MM.1S (cell line): ENCODE measurements around the gene RPS19BP1.

Experiments
- EZH2 ChIP-seq: fragments of 300-600 bp; sonication (generic); optimal IDR thresholded peaks from 2 replicates; pipeline ENCODE3; 2017; ENCODE audit warnings: low read depth, mild to moderate bottlenecking, antibody characterized with exemption, low read length, mixed read lengths
- EZH2phosphoT487 ChIP-seq: fragments of 300-600 bp; sonication (generic); IDR thresholded peaks from 2 replicates; pipeline ENCODE4 v1.6.1; 2018; ENCODE audit warnings: antibody characterized with exemption, low read length
- TF ChIP-seq, protein P1 (sequence below): fragments of 300-600 bp; sonication (generic); IDR thresholded peaks from 2 replicates; pipeline ENCODE4 v1.5.1; 2016; ENCODE audit warnings: antibody characterized with exemption, low read length, mixed read lengths

DNA sequence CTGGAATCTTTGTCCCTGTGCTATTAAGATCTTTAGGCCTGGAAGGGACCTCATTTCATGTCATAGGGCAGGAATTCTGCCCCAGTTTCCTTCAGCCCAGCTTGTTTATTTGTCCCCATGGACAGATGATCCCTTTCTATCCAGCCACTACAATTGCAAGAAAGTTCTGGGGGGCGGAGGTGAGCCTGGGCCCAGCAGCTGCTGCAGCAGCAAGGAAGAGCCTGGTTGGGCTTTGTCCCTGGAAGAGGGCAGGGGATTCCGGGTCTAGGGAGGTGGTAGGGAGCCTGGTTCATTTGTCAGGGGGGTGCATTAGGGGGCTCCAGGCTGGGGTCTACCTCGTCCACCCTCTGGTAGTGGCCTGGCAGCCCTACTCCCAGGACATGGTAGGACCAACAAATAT is 21.6 kb upstream of the RPS19BP1 start:
- TF ChIP-seq, protein P1, sequence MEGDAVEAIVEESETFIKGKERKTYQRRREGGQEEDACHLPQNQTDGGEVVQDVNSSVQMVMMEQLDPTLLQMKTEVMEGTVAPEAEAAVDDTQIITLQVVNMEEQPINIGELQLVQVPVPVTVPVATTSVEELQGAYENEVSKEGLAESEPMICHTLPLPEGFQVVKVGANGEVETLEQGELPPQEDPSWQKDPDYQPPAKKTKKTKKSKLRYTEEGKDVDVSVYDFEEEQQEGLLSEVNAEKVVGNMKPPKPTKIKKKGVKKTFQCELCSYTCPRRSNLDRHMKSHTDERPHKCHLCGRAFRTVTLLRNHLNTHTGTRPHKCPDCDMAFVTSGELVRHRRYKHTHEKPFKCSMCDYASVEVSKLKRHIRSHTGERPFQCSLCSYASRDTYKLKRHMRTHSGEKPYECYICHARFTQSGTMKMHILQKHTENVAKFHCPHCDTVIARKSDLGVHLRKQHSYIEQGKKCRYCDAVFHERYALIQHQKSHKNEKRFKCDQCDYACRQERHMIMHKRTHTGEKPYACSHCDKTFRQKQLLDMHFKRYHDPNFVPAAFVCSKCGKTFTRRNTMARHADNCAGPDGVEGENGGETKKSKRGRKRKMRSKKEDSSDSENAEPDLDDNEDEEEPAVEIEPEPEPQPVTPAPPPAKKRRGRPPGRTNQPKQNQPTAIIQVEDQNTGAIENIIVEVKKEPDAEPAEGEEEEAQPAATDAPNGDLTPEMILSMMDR = no peak
- TF ChIP-seq EZH2 (no peak), EZH2phosphoT487 (no peak)
